ENCODE data around the gene RAB30. TPM values are rescaled to one million over a fixed set of nuclear protein-coding genes. Genes with fewer than 3 reads are reported as not detected.
A peak's percentile ranks its signal among the peaks of the same experiment; 100 is the strongest.
"Not testable (repeated sequence)": the region's sequence is repeated elsewhere in the genome, so short reads cannot be mapped to it uniquely, and the experiment has no call there.

RAB30 gene
- total RNA-seq, 1 experiment from 2014 or later: 6.0 TPM

DNA sequence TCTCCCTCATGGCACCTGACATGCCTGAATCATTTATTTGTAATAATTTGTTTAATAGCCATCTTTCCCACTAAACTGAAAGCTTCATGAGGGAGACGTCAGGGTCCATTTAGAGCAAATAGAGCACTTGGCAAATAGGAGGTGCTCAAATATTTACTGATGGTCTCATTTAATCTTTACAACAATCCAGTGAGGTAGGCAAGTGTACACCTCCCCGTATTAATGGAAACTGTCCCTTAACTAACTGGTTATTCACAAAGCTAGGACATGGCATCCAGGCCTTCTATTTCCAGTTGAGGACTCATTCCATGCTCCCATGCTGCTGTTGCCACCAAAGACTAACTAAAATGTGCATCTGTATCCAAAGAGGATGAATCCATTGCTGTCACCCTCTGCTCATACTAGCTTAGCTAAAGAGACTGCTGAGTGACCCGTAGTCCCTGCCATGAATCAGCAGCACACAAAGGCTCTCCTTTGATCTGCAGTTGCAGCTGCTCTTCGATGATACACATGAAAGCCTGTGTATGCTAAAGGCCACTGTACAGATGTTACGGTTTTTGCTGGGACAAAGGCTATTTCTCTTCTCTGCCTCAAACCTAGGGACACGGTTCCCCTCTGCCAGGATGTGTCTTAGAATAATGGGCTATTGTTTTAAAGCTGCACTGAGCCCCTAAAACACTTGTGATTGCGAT, 82.6 kb downstream of the RAB30 start:
- no peak for DNase-seq (ENCODE audit: low read depth)

- DNase-seq (ENCODE audit: low read depth): no peak
These were observed 83.7 kb downstream of the RAB30 start for GRCh38 chr11:82987997-82988396.

GRCh38 chr11:82986446-82986845, 85.3 kb downstream of the RAB30 start:
- no peak for DNase-seq (ENCODE audit: low read depth)

- DNase-seq (ENCODE audit: low read depth): no peak
These were observed 89.8 kb downstream of the RAB30 start for GRCh38 chr11:82981852-82982251.

- DNase-seq (ENCODE audit: low read depth): no peak
These were observed 90.8 kb downstream of the RAB30 start for GRCh38 chr11:82980947-82981346.

GRCh38 chr11:82980292-82980691, 91.4 kb downstream of the RAB30 start:
- DNase-seq (ENCODE audit: low read depth): peak; percentile 93

DNA sequence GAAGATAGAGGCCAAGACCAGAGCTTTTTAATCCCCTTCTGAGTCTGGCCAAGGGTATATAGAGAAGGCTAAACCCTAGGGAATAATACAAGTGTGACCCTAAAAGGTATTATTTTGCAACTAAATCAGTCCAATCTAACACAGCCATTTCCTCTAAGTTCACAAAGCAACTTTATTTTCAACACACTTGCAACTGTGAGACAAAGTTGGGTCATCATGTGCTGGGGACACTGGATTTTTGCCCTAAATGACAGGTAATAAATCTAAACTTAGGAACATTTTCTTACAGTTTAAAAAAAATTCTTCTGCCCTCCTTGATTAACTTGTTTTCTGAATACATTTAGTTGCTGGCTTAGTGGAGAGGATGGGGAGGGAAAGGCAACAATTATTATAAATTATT, 91.9 kb downstream of the RAB30 start:
- no peak for DNase-seq (ENCODE audit: low read depth)

DNA sequence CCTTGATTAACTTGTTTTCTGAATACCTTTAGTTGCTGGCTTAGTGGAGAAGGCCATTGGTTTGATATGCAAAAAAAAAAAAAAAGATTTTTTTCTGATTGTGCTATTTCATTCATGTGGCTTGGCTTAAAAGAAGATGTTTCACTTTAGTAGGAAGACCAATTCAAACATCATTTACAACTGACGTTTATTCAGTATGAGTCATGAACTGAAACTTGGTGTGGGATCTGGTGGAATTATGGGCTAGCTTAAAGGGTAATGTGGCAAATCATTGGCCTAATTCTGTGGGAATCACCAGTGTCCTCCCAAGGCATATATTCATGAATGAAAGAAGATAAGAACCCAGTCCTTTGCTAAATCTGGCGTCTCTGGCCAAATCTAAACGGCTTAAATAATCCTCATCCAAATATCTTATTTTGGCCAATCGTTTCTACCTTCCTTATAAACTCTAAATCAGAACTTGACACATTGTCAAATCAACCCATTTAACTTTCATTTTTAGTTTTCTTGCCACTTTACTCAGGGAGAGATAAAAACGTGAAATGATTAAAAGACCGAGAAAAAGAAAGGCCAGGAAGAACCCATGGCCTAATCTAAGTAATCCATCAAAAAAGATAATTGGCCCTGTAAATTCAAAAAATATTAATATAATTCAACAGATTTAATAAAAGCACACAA, 93.1 kb downstream of the RAB30 start:
- DNase-seq (ENCODE audit: low read depth): peak; percentile 88

DNA sequence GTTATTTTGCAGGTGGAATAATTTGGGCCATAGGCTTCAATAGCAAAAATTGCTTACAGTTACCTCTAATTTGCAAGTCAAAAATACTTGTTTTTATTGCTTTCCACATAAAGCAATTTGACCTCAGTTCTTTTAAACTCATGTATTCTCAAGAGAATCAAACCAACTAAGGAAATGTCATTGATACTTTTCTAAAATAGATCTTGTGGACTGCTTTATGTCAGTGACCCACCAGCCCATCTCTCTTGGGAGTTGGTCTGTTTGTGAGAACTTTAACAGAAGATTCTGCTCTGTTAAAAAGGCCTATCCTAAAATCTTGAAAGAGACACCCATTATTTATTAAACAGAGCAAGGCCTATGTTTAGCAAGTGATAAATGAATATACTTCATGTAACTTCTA, 94.9 kb downstream of the RAB30 start:
- no peak for DNase-seq (ENCODE audit: low read depth)

- DNase-seq (ENCODE audit: low read depth): no peak
These were observed 95.8 kb downstream of the RAB30 start for GRCh38 chr11:82975882-82976281.

GRCh38 chr11:82974851-82975250, 96.8 kb downstream of the RAB30 start:
- no peak for DNase-seq (ENCODE audit: low read depth)

DNA sequence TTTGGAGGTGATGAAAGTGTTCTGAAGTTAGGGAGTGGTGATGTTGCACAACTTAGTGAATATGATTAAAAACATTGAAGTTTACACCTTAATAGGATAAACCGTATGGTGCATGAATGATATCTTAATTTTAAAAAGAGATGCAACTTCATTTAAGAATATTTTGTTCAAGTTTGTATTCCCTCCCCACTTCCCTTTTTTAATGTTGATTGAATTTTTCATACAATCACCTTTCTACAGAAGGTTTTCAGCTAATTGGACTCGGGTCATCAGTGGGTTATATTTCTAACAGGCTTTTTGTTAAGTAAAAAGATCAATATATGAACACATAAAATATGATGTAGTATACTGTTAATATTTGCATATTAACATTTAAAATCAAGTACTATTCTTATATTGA, 97.6 kb downstream of the RAB30 start:
- DNase-seq (ENCODE audit: low read depth): no peak

DNA sequence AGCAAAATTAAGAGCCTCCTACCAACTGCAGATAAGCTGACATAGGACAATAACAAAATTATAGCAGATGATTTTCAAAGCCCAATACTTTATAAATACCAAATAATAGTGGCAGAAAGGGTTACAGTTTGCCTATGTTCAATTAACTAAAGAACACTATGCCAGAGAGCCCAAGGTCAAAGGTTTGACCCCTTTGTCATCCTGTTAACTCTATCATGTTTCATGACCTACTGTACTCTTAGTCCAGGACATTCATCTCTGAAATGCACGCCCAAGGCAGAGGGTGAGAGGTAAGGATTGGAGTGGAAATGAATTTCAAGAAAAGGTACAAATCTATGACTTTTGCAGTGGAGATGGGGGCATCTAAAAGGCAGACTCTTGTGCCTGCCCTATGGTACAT, 99.6 kb downstream of the RAB30 start:
- no peak for DNase-seq (ENCODE audit: low read depth)

- DNase-seq (ENCODE audit: low read depth): not testable (repeated sequence)
These were observed 100.2 kb downstream of the RAB30 start for GRCh38 chr11:82971519-82971946.

DNA sequence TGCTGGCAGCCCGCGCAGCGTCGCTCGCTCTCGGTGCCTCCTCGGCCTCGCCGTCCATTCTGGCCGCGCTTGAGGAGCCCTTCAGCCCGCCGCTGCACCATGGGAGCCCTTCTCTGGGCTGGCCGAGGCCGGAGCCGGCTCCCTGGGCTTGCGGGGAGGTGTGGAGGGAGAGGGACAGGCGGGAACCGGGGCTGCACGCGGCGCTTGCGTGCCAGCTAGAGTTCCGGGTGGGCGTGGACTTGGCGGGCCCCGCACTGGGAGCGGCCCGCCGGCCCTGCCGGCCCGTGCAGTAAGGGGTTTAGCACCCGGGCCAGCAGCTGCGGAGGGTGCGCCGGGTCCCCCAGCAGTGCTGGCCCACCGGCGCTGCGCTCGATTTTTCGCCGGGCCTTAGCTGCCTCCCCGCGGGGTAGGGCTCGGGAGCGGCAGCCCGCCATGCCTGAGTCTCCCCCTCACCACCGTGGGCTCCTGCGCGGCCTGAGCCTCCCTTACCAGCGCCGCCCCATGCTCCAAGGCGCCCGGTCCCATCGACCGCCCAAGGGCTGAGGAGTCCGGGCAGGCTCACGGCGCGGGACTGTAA, 101.1 kb downstream of the RAB30 start:
- not testable (repeated sequence) for DNase-seq (ENCODE audit: low read depth)

GRCh38 chr11:82969811-82970210, 101.9 kb downstream of the RAB30 start:
- DNase-seq (ENCODE audit: low read depth): no peak

DNA sequence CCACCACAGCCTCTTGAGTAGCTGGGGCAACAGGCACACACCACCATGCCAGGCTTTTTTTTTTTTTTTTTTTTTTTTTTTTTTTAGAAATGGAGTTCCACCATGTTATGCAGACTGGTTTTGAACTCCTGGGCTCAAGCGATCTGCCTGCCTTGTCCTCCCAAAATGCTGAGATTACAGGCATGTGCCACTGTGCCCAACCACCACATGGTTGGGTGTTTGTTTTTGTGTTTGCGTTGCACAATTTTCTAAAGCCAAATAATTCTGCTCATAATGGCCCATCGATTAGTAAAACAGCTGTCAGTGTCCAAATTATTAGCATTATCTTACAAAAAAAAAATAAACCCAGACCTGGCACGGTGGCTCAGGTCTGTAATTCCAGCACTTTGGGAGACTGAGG, 104.3 kb downstream of the RAB30 start:
- no peak for DNase-seq (ENCODE audit: low read depth)

DNA sequence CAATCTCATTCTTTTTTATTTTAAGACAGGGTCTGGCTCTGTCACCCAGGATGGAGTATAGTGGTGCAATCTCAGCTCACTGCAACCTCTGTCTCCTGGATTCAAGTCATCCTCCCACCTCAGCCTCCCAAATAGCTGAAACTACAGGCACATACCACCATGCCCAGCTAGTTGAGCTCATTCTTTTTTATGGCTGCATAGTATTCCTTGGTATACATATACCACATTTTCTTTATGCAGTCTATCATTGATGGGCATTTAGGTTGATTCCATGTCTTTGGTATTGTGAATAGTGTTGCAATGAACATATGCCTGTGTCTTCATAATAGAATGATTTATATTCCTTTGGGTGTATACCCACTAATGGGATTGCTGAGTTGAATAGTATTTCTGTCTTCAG, 109.7 kb downstream of the RAB30 start:
- DNase-seq (ENCODE audit: low read depth): not testable (repeated sequence)

GRCh38 chr11:82960779-82961143, 110.9 kb downstream of the RAB30 start:
- no peak for DNase-seq (ENCODE audit: low read depth)

DNA sequence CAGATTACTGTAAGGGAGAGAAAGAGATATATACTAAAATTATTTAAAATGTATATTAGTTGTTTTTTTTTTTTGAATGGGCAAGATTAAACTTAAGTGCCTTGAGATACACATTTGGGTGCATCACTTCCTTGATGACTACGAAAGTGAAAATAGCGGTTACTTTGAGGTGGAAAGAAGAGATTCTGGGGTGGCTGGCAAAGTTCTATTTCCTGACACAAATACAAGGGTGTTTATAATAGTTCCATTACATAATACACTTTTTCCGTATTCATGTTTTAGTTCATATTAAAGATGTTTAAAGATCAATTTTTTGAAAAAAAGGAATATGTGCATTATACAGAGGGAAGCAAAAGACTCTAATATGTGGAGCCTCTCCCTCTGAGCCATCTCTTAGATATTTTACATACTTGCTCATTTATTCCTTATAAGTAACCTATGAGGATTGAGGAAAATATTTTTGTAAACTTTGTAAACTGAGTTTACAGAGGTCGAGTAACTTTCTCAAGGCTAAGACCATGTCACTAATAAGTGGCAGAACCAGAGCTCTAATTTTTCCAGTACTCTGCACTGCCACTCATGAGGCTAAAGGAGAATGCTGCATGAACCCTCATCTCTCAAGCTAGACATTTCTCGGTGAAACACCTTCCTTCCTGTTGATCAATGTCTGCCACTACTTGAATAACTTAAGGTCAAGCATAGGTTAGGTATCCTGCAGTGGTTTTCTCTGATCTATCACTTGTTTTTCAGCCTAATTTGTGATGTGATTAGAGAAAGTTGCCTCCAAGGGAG, 111.5 kb downstream of the RAB30 start:
- DNase-seq (ENCODE audit: low read depth): no peak

DNA sequence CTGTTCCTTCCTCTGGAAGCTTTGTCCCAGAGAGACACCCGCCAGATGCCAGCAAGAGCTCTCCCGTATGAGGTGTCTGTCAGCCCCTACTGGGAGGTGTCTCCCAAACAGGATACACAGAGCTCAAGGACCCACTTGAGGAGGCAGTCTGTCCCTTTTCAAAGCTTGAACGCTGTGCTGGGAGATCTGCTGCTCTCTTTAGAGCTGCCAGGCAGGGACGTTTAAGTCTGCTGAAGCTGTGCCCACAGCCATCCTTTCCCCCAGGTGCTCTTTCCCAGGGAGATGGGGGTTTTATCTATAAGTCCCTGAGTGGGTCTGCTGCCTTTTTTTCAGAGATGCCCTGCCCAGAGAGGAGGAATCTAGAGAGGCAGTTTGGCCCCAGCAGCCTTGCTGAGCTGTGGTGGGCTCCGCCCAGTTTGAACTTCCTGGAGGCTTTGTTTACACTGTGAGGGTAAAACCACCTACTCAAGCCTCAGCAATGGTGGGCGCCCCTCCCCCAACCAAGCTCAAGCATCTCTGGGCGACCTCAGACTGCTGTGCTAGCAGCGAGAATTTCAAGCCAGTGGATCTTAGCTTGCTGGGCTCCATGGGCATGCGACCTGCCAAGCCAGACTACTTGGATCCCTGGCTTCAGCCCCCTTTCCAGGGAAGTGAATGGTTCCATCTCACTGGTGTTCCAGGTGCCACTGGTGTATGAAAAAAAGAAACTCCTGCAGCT, 115.8 kb downstream of the RAB30 start:
- DNase-seq (ENCODE audit: low read depth): not testable (repeated sequence)

Measured in HT1080 (cell line).